22Rv1 (cell line): Measurements from ENCODE around the gene ATP8A1.

Experiments used
- H3K27ac ChIP-seq: fragments of 450-650 bp; 2 replicates; pipeline ENCODE4 v1.5.1; 2017
- CTCF ChIP-seq: fragments of 450-650 bp; IDR thresholded peaks from 2 replicates; pipeline ENCODE4 v1.5.1; 2017; ENCODE audit warnings: mild to moderate bottlenecking
- ZFX ChIP-seq: fragments of 450-650 bp; IDR thresholded peaks from 2 replicates; pipeline ENCODE4 v1.6.1; 2017; ENCODE audit warnings: antibody characterized with exemption, borderline replicate concordance

The ATP8A1 gene

DNA sequence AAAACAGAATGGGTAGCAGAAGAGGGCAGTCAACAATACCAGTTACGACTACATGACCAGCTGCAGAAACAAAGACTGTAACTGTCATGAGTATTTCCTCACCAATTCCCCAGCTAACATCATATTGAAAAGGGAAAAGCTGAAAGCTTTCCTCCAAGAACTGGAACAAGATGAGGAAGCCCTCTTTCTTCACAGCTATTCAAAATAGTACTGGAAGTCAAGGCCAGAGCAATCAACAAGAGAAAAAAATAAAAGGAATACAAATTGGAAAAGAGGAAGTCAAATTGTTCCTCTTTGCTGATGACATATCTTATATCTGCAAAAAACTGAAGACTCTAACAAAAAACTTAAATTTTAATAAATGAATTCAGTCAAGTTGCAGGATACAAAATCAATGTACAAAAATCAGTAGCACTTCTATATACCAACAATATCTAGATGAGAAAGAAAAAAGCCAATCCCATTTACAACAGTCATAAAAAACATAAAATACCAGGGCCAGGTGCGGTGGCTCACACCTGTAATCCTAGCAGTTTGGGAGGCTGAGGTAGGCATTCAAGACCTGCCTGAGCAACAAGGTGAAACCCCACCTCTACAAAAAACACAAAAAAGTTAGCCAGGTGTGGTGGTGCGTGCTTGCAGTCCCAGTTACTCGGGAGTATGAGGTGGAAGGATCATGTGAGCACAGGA, 125.4 kb downstream of the ATP8A1 start:
- TF ChIP-seq ZFX (no peak), CTCF (no peak)

DNA sequence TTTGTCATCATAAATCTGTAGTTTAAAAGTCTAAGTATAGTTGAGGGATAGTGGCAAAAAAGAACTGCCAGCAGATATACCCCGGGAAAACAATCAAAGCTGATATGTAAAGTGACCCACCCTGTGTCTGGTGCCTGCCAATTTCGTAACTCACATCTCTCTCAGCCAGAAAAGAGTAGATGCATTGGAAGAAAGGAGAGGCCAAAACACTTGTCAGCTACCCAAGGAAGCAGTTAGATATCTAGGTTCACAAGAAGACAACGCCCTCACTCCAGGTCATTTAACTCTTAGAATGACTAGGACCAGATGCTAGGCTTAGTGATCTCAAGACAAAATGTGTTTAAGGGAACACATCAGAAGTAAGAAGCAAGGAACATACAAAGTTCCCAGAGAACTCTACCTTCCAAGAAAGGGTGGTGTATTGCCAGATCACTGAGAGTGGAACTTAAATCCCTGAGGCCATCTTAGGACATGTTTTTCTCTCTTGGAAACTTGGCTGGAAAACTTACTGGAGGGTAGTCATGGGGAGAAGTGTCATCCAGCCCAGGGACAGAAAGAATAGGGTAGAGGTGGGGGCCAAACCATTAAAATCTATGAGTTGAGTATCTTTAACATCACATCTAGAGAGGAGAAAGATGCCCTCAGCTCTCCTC, 133.7 kb downstream of the ATP8A1 start:
- H3K27ac ChIP-seq: no peak overlapping the region
- no peak for TF ChIP-seq CTCF
- no peak for TF ChIP-seq ZFX

More for the DNA sequence above, 125.4 kb downstream of the ATP8A1 start:
- no peak overlapping the region for H3K27ac ChIP-seq

- TF ChIP-seq ZFX: no peak
- TF ChIP-seq CTCF: peak; percentile 80
- H3K27ac ChIP-seq: no peak overlapping the region
Observed at GRCh38 chr4:42519803-42520417, 137.0 kb downstream of the ATP8A1 start.

GRCh38 chr4:42515156-42515884, 141.6 kb downstream of the ATP8A1 start:
- TF ChIP-seq ZFX (no peak), CTCF (no peak)
- no peak overlapping the region for H3K27ac ChIP-seq

- TF ChIP-seq CTCF (no peak), ZFX (no peak)
- H3K27ac ChIP-seq: no peak overlapping the region
Observed at GRCh38 chr4:42513748-42514492, 143.0 kb downstream of the ATP8A1 start.

- no peak overlapping the region for H3K27ac ChIP-seq
- TF ChIP-seq ZFX: no peak
- no peak for TF ChIP-seq CTCF
Observed at GRCh38 chr4:42512226-42512625, 144.7 kb downstream of the ATP8A1 start.
